Skeletal muscle tissue (tissue), 4 donors: Measurements from ENCODE around the gene MYH14. TPM values are rescaled to one million over a fixed set of nuclear protein-coding genes. Genes with fewer than 3 reads are reported as not detected.
"Not testable (repeated sequence)": the region's sequence is repeated elsewhere in the genome, so short reads cannot be mapped to it uniquely, and the experiment has no call there.

Experiments used
- H3K27ac ChIP-seq: one replicate; pipeline ENCODE4 v1.7.0; 2013; ENCODE audit warnings: mild to moderate bottlenecking, low read depth, low read length, inconsistent platforms
- H3K27me3 ChIP-seq, 3 donors: one replicate each; pipeline ENCODE4 v1.7.0; 2013; ENCODE audit warnings: low read length in 3 of 3; ENCODE audit not compliant: control insufficient read depth in 3 of 3, insufficient read depth in 3 of 3
- H3K36me3 ChIP-seq, 3 donors: one replicate each; pipeline ENCODE4 v1.7.0; 2013; ENCODE audit warnings: low read length in 3 of 3; ENCODE audit not compliant: control insufficient read depth in 3 of 3, insufficient read depth in 3 of 3
- H3K4me1 ChIP-seq, 3 donors: one replicate each; pipeline ENCODE4 v1.7.0; 2013; ENCODE audit warnings: low read length in 3 of 3, mild to moderate bottlenecking in 3 of 3; ENCODE audit not compliant: control insufficient read depth in 3 of 3, insufficient read depth in 3 of 3
- H3K4me3 ChIP-seq, 3 donors: one replicate each; pipeline ENCODE4 v1.7.0; 2013; ENCODE audit warnings: low read length in 3 of 3
- H3K9ac ChIP-seq, 3 donors: one replicate each; pipeline ENCODE4 v1.7.0; 2013; ENCODE audit warnings: low read length in 3 of 3, mild to moderate bottlenecking in 3 of 3, moderate library complexity in 2 of 3, low read depth in 1 of 3
- H3K9me3 ChIP-seq, 3 donors: one replicate each; pipeline ENCODE4 v1.7.0; 2013; ENCODE audit warnings: low read length in 3 of 3; ENCODE audit not compliant: control insufficient read depth in 3 of 3
- total RNA-seq: library from RNA; depleted of rRNA; stranded (reverse); fragments of >200 nt; gene quantifications from one replicate; pipeline ENCODE4 v1.2.3, GENCODE V29; 2014
- donor health status: Osteomylitis.

MYH14 gene
- total RNA-seq, 1 donor from 2014 or later, result 30.3 TPM

- Histone ChIP-seq H3K4me1 (peaks cover 33 to 54% (median 46%) of the 10 kb centered on the region in 3 donors), H3K36me3 (no peaks in the 10 kb centered on the region), H3K9me3 (no peaks in the 10 kb centered on the region), H3K4me3 (peak overlapping the region; percentile 51 to 58 (median 54)), H3K9ac (peak overlapping the region in 2 of 3 donors; percentile 23 to 60), H3K27ac (peak overlapping the region; percentile 75), H3K27me3 (peaks cover 11 to 36% (median 27%) of the 10 kb centered on the region in 3 donors)
These were observed 128.0 kb downstream of the MYH14 start for GRCh38 chr19:50331221-50331993.

GRCh38 chr19:50331994-50332243 lies 128.5 kb downstream of the MYH14 start:
- Histone ChIP-seq H3K4me1 (peaks cover 32 to 52% (median 46%) of the 10 kb centered on the region in 3 donors), H3K4me3 (peak overlapping the region in 2 of 3 donors; percentile 9 to 32), H3K27ac (peak overlapping the region; percentile 75), H3K9ac (peak overlapping the region in 1 of 3 donors; percentile 60), H3K27me3 (peaks cover 10 to 33% (median 22%) of the 10 kb centered on the region in 3 donors), H3K9me3 (no peaks in the 10 kb centered on the region), H3K36me3 (no peaks in the 10 kb centered on the region)

GRCh38 chr19:50332244-50333038 lies 129.0 kb downstream of the MYH14 start:
- Histone ChIP-seq H3K36me3 (no peaks in the 10 kb centered on the region), H3K27ac (peak overlapping the region; percentile 75), H3K4me1 (peaks cover 31 to 48% (median 43%) of the 10 kb centered on the region in 3 donors), H3K9ac (peak overlapping the region in 2 of 3 donors; percentile 53 to 60), H3K4me3 (peak overlapping the region; percentile 89 to 95 (median 90)), H3K9me3 (no peaks in the 10 kb centered on the region), H3K27me3 (peaks cover 5 to 28% (median 17%) of the 10 kb centered on the region in 3 donors)

GRCh38 chr19:50333235-50333736 lies 129.9 kb downstream of the MYH14 start:
- peaks cover 0 to 23% (median 13%) of the 10 kb centered on the region in 3 donors for H3K27me3 ChIP-seq
- peak overlapping the region; percentile 89 to 95 (median 90) for H3K4me3 ChIP-seq
- no peaks in the 10 kb centered on the region for H3K9me3 ChIP-seq
- peak overlapping the region; percentile 75 for H3K27ac ChIP-seq
- no peaks in the 10 kb centered on the region for H3K36me3 ChIP-seq
- peaks cover 28 to 44% (median 40%) of the 10 kb centered on the region in 3 donors for H3K4me1 ChIP-seq
- peak overlapping the region; percentile 61 to 78 (median 74) for H3K9ac ChIP-seq

- peak overlapping the region; percentile 69 to 78 (median 74) for H3K9ac ChIP-seq
- H3K27me3 ChIP-seq, result peaks cover 0 to 21% (median 13%) of the 10 kb centered on the region in 3 donors
These were observed 130.6 kb downstream of the MYH14 start for GRCh38 chr19:50333737-50334617.

GRCh38 chr19:50334741-50335421 lies 131.5 kb downstream of the MYH14 start:
- Histone ChIP-seq H3K4me3 (no peak overlapping the region), H3K27ac (no peak overlapping the region), H3K9me3 (no peaks in the 10 kb centered on the region), H3K27me3 (peaks cover 0 to 16% (median 13%) of the 10 kb centered on the region in 3 donors), H3K9ac (no peak overlapping the region), H3K4me1 (peaks cover 22 to 36% (median 31%) of the 10 kb centered on the region in 3 donors), H3K36me3 (no peaks in the 10 kb centered on the region)

More at GRCh38 chr19:50333737-50334617, 130.6 kb downstream of the MYH14 start:
- Histone ChIP-seq H3K27ac (peak overlapping the region; percentile 75), H3K4me1 (peaks cover 28 to 42% (median 37%) of the 10 kb centered on the region in 3 donors), H3K36me3 (no peaks in the 10 kb centered on the region), H3K4me3 (peak overlapping the region; percentile 89 to 95 (median 90)), H3K9me3 (no peaks in the 10 kb centered on the region)

- not testable (repeated sequence) for H3K9ac ChIP-seq, H3K36me3 ChIP-seq, H3K27me3 ChIP-seq, H3K4me3 ChIP-seq, H3K27ac ChIP-seq, H3K9me3 ChIP-seq
- H3K4me1 ChIP-seq, result peaks cover 15 to 23% (median 19%) of the 10 kb centered on the region in 3 donors
These were observed 133.6 kb downstream of the MYH14 start for GRCh38 chr19:50337031-50337430.

- Histone ChIP-seq H3K27me3 (no peaks in the 10 kb centered on the region), H3K4me1 (no peaks in the 10 kb centered on the region)
These were observed 136.9 kb downstream of the MYH14 start for GRCh38 chr19:50340331-50340730.

GRCh38 chr19:50341091-50341564 lies 137.7 kb downstream of the MYH14 start:
- H3K36me3 ChIP-seq, result no peaks in the 10 kb centered on the region
- peaks cover 0 to 2% (median 0%) of the 10 kb centered on the region in 3 donors for H3K9me3 ChIP-seq
- no peak overlapping the region for H3K27ac ChIP-seq
- H3K27me3 ChIP-seq, result no peaks in the 10 kb centered on the region
- no peaks in the 10 kb centered on the region for H3K4me1 ChIP-seq
- H3K4me3 ChIP-seq, result no peak overlapping the region
- H3K9ac ChIP-seq, result no peak overlapping the region

More at GRCh38 chr19:50340331-50340730, 136.9 kb downstream of the MYH14 start:
- Histone ChIP-seq H3K9ac (no peak overlapping the region), H3K9me3 (peaks cover 0 to 2% (median 0%) of the 10 kb centered on the region in 3 donors), H3K36me3 (no peaks in the 10 kb centered on the region), H3K27ac (no peak overlapping the region), H3K4me3 (no peak overlapping the region)
